Stimulated activated CD8-positive, alpha-beta memory T cell treated with anti-CD3 and anti-CD28 coated beads, Interleukin-7, amount 100 ng/mL, for 4 hours (primary cell): Measurements from ENCODE around the gene CDH13.

Experiments
- DNase-seq, 2 donors: peaks; one replicate each; pipeline ENCODE4 v3.0.0-alpha.2; 2020; ENCODE audit warnings: low read depth in 2 of 2

CDH13 gene

DNA sequence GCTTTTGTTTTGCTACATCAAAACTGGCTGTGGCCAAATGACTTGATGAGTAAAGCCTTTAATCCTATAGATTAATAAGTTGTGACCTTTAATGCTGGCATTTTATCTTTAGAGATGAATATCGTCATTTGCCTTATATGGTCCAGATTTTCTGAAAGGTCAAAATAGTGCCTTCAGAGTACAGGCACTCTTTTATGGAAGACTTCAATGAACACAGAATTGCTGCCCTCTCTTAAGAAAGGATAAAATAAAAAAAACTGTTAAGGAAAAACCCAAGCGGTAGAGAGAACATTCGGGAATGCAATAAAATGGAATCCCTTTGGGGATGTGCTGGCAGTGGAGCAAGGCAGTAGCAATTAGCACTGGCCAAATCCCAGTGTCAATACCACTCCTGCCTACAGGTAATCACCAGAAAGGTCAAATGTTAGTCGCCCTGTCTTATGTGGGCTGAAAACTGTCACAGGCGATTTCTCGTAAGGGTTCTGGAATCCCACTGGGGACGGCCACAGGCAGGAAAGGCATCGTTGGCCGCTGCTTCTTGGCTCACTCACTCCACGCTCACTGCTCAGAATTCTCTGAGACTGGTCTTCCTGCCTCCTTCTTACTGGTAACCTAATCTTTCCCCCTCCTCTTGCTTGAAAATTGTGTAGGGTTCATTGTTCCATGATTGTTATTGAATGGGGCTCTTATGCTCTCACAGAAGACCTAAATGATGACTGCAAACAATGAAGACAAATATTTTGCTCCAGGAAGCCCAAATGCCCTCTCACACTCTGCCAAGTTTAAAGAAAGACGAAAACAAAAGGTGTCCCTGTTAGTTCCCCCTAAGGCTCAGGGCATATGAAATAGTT, 1135.6 kb downstream of the CDH13 start:
- DNase-seq = no peak

DNA sequence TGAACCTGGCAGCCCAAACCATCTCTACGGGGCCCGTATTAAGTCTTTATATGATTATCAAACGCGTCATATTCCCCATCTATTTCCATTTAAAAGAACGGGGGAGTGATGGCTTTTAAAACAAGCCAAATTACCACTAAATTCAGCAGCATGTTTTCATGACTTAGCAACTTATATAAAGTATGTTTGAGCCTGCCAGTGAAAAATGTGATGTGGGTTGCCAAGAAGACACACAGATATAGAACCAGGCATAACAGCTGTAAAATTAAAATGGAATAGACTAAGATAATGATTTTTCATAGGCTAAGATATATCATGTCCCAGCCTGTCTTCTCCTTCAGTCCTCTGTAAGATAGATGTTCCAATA, 1136.2 kb downstream of the CDH13 start:
- DNase-seq = no peak

DNA sequence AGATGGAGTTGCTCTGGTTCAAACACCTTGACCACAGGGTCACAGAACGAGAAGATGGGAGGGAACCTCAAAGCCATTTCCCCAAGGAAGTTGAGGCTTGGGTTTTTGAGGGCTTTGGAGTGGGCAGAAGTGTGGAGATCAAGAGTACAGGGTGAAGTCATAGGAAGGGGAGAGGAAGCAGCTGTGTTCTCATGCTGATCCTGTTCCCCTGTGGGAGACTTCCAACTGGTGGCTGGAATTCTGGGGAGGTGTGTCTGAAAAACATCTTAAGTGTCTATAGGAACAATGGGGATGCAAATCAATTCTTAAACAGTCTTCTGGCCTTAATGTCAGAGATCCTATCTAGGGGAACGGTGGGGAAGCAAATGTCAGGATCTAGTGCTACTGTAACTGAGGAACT, 1142.2 kb downstream of the CDH13 start:
- DNase-seq = no peak

DNA sequence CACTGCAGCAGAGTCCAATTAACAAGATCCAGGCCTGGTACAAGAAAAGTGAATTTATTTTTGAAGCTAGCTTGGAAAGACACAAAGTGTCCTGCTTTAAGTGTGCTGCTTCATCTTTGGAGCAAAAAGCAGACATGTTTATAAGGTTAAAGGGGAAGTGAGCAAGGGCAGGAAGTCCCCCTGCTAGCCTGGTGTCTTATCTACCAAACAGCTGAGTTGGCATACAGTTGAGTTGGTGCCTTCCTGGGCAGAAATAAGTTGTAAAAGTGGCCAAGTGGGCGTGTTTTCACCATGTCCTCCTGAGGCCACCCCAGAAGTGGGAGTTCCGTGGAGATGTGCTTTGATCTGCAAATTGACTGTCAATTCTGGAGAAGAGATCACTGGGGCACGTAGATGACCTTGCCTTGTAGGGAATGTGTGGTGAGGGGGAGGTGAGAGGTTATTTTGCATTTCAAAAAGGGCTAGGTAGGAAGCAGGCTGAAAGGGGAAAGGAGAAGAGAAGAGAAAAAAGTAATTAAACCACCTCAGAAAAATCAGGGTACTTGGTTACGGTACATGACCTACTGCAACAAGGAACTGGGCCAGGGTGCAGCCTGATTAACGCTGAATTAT, 1142.7 kb downstream of the CDH13 start:
- no peak for DNase-seq

DNA sequence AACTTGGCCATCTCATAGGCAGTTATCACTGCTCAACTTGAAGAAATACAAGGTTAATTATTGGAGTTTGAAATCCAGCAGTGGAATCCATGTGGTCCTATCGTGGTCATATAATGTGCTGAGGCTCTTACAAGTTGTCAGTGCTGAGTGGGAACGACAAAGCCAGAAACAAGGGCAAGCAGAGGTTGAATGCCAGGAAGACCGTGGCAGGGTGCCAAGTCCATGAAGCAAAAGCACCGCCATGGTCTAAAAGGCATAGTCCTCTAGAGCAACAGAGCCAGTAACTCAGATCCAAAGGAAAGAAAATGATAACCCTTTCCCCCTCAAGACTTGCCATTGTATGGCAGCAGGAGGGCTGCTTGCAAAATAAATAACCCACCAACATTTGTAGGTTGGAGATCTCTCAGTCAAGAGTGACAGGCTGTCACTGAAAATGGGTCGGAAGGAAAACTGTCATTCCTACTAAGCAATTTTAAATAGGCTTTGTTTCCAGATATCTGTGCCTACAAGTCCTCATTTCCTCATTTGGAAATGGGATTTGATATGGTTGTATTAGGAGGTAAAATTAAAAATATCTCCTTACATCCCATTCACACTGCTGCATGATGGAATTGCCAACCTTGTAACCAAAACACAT, 1144.7 kb downstream of the CDH13 start:
- no peak for DNase-seq

DNA sequence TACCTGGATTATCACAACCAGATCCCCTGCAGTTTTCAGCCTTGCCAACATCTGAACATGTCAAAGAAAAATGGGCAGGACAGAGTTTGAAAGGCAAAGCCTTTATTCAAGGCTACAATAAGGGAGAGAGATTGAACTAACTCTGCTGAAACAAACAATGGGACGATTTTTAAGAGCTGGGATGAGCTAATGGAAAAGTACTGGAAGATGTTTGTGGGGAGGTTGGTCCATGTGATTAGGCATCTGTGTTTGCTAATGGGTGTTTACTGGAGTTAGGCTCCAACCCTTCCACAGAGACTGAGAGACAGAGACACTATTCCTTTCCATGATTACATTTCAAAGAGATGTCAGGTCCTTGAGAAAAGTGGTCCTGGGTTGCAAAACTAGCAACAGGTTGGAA, 1146.0 kb downstream of the CDH13 start:
- no peak for DNase-seq

DNA sequence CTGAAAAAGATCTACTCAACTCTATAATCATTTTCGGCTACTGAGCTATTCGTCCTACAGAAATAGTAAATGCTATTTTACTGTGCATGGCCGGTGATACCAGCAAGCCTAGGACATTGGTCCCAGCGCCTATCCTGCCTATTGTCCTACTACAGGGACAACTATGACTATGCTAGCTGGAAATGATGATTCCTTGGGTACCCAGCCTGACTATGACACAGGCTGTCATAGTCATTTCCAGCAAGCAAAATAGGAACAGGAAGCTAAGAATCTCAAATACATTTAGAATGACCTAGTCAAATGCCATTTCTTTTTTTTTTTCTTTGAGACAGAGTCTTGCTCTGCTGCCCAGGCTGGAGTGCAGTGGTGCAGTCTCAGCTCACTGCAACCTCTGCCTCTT, 1147.3 kb downstream of the CDH13 start:
- no peak for DNase-seq

DNA sequence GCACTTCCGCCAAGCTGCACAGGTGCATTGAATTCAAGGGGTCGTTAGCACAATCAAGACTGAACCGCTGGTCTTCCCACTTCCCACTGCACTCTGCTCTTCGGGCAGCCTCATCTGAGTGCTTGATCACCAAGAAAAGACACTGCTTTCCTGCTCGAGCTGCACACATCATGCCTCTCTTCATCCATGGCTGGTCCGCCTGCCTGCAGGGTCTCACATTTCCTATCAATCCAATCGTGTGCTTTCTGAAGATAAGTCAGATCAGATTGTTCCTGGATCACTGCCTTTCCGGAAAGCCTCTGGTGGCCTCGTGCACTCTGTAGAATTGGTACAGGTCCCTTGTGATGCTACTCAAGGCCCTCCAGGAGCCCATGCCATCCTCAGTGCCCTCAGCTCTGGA, 1150.2 kb downstream of the CDH13 start:
- DNase-seq = no peak

DNA sequence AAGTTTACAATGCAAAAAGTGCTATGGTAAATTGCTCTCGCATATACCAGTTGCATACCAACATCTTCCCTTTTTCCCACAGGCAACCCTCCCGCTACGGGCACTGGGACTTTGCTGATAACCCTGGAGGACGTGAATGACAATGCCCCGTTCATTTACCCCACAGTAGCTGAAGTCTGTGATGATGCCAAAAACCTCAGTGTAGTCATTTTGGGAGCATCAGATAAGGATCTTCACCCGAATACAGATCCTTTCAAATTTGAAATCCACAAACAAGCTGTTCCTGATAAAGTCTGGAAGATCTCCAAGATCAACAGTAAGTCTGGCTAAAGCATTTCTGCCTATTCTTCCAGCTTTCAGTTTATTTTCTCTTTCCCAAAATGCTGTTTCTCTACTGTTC, 1153.1 kb downstream of the CDH13 start:
- no peak for DNase-seq

DNA sequence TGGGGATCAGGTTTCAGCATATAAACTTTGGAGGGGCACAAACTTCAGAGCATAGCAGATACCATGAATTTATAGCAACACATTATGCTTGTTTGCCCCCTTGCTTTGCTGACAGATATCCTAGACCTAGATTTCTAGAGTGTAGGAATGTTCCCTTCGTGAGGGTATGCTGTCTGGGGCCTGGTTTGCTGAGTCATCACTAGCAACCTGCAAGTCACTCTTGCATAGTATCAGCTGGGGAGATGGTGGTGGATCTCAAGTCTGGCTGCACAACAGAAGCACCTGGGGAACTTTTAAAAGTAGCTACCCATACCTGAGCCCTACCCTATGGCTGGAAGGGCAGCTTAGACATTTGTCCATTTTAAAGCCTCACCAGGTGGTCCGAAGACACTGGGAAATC, 1158.7 kb downstream of the CDH13 start:
- DNase-seq = no peak

DNA sequence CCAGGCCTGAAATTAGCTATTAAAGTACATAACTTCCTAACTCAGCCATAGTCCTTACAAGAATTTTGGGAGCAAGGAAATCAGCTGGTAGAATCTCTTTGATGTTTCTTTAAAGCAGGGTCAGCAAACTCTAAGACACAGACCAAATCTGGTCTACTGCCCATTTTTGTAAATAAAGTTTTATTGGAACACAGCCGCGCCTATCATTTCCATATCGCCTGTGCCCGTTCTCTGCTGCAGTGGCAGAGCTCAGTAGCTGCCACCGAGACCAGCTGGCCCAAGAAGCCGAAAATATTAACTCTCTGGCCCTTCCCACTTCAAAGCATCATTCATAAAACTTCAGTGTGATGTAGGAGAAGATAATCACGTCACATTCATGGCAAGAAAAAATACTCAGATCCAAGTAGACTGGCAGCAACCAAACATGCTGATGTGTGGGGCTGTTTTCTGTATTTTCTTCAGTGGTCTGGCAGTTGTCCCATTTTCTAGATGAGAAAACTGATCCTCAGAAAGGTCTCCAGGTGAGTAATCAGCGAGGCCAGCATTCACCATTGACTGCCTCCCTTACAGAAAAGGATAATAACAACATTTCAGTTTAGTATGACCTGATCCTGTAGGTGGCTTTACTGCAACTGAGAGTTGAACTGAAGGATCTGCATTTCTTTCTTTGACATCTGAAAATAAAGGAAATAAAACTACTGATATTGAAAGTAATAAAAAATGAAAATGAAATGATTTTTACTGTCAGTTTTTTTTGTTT, 1163.1 kb downstream of the CDH13 start:
- DNase-seq = no peak

DNA sequence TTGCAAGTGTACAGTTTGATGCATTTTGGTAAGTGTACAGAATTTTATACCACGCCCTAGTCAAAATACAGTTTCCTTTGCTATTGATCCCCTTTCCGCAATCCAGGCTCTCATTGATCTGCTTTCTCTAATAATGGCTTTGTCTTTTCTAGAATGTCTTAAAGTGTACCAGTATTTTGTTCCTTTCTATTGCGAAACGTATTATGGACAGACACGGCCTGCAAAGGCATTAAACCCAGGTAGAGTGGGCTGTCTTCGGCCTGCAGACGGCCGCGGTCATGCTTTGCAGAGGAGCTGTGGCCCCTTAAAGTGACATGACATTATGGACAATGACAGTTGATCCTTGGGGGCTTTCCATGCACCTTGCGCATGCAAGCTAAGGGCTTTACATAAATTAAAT, 1165.1 kb downstream of the CDH13 start:
- no peak for DNase-seq

DNA sequence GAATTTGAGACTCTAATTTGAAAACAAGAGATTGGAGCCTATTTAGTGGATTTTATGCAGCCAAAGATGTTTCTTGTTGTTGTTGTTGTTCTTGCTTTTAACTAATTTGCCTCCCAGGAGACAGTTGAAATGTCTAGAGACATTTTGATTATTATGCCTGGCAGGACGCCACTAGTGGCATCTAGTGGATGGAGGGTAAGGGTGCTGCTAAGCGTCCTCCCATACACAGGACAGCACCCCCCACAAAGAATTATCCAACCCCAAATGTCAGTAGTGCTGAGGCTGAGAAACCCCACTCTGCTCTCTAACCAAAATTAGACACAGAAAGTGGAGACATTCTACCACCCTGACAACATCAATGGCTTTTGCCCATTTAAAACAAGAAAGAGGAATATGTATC, 1165.6 kb downstream of the CDH13 start:
- no peak for DNase-seq

DNA sequence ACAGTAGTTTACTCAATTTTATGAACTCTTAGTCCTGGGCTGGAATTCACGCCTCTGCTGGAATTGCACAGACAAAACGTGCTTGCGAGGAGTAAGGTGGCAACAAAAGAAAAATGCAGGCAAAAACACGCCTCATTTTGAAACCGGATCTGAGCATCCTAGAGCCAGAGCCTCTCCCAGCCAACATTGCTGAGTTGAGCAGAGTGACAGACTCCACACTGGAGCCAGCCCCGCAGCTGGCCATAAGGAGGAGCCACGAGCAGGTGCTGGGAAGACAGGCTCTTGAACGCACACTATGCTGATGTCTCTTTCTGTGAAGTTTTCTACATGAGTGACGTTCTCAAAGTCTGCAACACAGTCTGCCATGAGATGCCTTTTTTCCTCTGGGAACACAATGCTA, 1166.4 kb downstream of the CDH13 start:
- no peak for DNase-seq

DNA sequence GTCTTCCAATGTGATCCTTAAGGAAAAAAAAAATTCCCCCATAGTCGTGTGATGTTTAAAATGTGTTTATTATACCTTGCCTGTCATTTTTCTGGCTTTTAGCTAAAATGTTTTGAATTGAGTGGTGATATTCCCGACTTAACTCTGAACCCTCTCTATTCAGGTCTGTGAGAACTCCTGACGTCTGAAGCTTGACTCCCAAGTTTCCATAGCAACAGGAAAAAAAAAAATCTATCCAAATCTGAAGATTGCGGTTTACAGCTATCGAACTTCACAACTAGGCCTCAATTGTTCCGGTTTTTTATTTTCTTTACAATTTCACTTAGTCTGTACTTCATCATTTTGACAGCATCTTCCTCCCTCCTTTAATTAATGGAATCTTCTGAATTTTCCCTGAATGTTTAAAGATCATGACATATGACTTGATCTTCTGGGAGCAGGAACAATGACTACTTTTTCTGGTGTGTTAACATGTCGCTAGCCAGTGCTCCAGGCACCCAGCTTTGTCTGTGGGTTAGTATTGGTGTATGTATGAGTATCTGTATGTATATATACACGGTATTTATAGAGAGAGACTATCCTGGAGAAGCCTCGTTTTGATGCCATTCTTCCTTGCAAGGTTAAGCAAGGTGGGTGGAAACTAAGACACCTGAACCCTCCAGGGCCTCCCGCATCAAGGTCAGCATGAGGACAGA, 1168.2 kb downstream of the CDH13 start:
- DNase-seq = no peak

DNA sequence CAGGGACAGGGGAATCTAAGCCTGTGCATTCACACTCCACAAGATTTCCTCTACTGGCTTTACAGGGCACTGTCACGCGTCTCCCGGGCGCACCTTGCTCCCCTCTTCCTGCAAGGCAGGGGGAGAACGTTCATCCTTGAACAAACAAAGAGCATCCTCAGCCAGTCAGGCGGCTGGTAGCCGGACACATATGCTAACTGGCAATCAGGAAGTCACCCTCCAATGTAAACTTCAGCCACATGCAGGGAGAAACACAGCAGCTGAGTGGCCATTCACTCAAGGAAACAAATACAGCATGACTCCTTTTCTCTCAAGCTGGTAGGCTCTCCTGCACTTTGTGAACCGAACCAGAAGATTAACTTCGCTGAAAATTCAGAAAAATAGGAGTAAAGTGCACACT, 1170.2 kb downstream of the CDH13 start:
- DNase-seq = no peak

DNA sequence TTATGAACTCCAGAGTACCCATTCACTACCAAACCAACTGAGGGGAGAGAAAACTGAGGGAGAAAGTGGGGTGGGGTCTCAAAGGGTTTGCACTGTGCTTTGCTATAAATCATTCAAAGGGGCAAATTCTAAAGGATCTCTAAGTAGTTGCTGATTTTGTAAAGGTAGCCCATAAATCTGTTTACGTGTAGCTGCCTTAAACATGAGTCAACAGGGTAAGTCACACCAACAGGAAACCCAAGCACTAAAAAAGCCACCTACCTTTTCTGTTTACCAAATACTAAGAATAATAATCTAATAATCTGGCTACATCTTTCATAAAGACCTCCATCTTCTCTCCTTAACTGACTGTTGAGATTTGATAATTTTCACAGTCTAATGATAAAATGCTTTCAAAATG, 1172.6 kb downstream of the CDH13 start:
- DNase-seq = no peak

DNA sequence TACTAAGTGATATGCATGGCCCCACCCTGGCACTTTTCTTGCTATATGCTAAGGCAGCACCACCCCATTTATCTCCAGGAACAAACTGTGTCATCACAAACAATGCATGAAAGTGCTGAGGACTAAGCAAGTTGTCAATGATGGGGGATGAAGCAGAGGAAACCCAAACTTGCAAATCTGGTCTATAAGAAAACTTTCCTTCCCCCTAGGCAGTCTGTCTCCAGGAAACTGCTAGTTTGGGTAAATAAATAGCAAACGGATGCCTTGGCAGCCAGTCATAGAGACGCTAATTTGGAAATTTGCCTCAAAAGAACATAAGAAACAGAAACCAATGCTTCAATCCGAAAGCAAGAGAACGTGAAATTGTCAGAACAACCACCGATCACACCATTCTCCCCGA, 1175.4 kb downstream of the CDH13 start:
- DNase-seq = no peak

DNA sequence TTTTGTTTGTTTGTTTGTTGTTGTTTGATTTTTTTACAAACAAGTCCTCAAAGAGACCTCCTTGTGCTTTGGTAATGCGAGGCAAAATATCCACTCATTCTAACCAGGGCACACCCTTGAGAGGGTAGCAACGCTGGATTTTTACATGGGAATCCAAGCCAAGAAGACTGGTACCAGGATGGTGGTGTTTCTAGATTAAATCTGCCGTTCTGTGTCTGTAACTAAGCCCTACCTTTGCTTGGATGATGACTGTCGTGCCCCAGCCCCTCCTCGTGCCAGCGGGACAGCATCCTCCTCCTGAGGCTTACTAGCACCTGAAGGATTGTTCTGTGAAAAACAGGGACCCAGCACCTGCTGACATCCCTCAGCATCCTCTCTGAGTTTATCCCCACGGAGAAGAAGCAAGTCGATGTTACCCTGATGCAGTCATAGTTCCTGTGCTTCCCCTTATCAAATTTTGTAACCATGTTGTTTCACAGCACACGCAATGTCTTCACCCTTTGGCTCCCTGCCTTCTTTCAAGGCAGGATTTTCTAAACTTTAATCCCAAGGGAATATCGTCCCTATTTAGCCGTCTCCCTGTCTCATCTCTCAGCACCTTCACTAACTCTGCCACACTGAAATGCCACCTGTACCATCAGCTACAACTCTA, 1175.9 kb downstream of the CDH13 start:
- no peak for DNase-seq

DNA sequence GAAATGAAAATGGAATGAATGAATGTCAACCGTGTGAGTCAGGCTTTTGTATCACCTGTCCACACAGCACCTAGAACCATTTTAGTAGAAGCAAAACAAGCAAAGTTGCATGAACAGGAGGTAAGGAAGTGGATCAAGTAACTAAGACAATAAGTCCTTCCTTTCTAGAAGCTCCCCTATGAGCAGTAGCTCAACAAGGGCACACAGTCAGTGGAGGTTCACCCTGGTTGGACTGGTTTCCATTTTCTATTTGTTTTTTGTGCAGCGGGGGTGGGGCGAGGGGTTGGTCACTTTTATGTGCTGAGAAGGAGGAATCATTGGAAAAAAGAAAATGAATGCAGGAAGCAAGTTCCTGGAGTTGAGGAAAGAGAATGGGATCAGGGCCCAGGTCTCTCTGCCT, 1177.0 kb downstream of the CDH13 start:
- DNase-seq = no peak

DNA sequence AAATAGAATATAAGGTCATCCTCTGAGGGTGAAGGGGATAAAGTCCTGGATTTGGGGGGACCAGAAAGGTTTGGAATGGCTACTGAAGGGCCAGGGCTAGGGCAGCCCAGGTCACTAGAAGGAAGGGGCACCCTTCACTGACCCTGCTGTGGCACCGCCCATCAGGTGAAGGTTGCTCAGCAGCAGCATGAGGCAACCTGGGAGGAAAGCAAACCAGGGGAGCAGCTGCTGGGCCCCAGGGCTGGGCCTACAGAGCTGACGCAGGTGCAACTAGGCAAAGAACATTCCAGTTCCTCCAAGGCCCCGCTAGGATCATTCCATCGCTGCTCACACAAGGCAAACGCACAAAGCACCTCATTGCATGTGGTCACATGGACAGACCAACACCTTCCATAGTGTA, 1177.6 kb downstream of the CDH13 start:
- DNase-seq = no peak
